HG03565 (cell line): ENCODE results near the gene CFAP141.
"Not testable (repeated sequence)": the region's sequence is repeated elsewhere in the genome, so short reads cannot be mapped to it uniquely, and the experiment has no call there.

Experiments
- ATAC-seq: cut with Tn5 transposase; IDR thresholded peaks from one replicate; pipeline ENCODE4 v1.9.1; 2021; ENCODE audit warnings: mild to moderate bottlenecking, moderate library complexity; ENCODE audit not compliant: unreplicated experiment

The CFAP141 gene

DNA sequence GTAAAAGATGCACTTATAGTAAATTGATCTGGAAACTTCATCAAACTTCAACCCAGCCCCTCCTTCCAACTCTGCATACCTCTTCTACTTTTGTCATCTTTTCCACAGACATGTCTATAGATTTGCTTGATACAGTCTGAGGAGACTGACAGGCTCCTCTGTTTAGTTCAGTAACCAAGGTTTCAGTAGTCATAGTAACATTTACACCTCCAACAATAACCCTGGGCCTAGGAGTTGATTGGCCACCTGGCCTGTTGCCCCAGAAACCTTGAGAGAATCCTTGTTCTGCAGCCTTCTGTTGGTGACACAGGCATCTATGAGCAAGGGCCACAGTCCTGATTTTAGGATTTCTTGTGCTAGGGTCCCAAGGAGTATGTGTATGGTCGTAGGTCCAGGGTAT lies at the start of gene CFAP141:
CFAP141 (minus strand) TSS at position 138 of the 400 bp plus-strand sequence; CDS start at position 112, 26 bp downstream.
- no peak for ATAC-seq

DNA sequence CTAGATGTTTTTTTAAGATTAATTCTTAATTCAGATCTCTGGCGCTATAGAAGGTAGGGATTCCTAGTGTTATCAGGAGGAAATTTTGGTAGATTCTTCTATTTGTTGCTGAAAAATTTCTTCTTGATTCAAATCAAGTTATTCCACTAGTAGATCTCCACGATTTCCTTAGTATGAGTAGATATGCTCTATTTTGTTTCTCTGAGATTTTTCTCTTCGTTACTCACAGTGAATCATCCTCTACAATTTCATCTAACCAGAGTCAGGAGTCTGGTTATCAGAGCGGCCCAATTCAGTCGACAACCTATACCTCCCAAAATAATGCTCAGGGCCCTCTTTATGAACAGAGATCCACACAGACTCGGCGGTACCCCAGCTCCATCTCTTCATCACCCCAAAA lies 47.5 kb upstream of the CFAP141 start:
- no peak for ATAC-seq

DNA sequence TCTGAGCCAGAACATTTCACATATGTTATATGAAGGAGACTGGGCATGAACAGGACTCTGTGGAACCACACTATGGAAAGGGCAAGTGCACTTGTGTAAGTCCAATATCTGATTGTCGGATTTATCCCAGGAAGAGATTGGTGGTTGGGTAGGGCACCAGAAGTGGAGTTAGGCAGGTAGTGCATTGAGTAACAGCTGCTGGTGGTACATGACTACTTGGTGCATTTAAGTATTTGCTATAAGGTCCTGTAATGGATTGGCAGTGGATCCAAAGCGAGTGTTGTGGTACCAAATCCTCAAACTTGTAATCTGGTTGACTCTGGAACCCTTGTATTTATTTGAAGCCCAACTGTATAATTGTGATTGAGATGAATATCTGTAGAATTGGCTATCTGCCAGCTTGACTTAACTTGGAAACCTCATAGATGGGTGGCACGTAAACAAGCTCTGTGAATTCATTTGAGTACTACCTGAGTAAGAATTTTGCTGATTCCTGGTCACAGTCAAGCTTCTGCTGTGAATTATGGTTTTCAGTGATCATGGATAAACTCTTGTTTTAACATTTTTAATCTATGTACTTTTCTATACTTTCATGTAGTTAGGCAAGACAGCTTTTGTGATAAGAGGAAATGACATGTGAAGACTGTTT lies 35.7 kb upstream of the CFAP141 start:
- ATAC-seq = no peak

DNA sequence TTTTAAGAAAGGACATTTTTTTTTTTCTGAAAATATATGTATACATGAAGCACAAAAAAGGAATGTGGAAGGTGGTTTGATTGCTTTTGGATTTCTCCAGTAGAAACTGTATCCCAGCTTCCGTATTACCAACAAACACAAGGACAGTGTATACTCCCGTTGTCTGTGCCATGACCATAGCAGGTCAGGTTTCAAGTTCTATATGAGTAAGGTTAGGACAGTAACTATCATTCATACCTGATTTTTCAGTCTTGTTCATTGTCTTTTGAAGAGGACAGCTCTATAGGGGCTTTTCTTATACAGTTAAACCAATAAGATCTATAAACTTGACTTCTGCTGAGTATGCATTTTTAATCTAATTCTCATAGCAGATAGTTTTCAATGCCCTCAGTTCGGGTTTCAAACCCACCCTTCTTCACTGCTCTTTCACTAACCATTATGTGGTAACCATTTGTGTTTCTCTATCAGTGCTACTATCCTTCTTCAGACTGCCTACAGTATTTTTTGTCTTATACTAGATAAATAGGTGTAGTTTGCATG lies 34.2 kb upstream of the CFAP141 start:
- ATAC-seq = no peak

DNA sequence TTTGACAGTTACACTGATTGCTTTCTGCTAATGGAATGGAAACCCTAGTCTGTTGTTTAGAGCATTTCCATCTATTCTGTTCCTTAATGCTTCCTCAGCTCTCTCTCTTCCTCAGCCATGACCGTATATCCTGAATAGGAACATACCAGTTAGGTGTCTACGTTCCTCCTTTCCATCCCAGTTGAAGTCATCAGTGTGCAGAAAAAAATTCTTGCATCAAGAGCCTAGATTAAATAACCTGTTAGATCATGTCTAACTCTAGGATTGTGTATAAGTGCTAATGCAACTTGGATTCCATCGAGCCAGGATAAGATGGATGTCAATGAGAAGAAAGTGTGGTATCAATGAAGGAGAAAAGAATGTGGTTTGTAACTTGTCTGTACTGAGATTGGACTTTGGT lies 33.4 kb upstream of the CFAP141 start:
- no peak for ATAC-seq

DNA sequence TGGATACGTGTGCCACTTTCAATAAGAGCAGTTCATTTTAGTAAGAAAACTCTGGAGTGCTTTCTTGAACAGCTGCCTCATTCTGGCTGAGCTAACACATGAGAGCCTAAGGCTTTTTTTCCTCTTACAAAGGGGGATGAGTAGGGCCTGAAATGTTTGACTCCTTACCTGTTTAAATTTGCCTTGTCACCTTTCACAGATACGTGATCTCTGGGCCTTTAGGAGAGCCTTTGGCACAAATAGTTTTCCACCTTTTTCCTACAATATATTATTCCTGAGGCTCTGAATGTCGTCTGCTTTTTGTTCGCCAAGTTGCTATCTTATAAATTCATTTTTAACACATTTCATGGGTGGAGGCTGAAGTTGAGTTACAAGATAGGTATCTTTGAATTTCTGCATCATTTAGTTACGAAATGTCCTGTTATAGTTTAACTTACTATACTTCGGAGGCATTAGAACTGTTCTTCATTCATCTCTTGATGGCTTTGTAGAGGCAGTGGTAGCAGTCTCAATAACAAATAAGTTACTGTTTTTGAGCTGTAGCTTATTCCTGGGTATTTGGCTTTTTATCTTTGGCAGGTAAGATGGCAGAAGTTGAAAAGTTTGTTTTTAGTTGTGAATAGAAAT lies 31.9 kb upstream of the CFAP141 start:
- ATAC-seq = no peak

DNA sequence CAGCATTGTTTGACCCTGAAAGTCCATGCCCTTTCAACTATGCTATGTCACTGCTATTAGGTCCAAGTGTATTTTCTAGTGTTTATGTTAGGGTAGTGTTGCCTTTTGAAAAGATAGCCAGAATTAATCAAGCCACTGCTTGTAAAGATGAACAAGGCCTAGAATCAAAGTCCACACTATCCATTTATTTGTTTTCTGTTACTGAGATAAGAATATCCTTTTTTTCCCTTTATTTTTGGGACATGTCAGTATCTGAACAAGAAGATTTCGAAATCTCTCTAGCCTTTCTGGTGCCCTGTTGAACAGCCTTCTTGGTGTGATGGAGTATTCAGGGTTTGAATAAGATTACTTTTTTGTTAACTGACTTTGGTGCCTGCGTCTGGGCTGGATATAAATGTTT lies 31.3 kb upstream of the CFAP141 start:
- no peak for ATAC-seq

DNA sequence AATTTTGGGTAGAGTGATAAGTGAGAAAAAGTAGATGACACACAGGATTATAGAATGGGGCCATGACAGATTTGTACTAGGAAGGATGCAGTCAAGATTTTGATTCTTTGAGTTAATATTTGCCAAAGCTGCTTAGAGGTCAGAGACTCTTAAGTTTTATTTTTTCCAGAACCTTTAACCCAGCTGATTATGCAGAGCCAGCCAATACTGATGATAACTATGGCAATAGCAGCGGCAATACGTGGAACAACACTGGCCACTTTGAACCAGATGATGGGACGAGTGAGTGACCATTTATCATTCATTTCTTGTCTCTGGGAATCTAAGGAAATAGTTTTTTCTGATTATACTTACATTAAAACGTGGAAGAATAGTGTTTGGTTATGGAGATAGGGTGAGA lies 30.7 kb upstream of the CFAP141 start:
- ATAC-seq = no peak

DNA sequence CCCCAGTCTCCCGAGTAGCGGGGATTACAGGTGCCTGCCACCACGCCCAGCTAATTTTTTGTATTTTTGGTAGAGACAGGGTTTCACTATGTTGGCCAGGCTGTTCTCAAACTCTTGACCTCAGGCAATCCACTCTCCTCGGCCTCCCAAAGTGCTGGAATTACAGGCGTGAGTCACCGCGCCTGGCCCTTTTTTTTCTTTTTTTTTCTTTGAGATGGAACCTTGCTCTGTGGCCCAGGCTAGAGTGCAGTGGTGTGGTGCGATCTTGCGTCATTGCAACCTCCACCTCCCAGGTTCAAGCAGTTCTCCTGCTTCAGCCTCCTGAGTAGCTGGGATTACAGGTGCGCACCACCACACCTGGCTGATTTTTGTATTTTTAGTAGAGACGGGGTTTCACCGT lies 27.0 kb upstream of the CFAP141 start:
- not testable (repeated sequence) for ATAC-seq

DNA sequence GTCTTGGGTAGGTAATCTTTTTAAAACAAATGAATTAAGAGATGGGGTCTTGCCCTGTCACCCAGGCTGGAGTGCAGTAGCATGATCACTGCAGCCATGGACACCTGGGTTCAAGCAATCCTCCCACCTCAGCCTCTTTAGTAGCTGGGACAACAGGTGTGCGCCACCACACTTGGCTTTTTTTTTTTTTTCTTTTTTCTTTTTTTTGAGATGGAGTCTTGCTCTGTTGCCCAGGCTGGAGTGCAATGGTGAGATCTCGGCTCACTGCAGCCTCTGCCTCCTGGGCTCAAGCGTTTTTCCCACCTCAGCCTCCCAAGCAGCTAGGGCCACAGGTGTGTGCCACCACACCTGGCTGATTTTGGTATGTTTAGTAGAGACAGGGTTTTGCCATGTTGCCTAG lies 25.0 kb upstream of the CFAP141 start:
- not testable (repeated sequence) for ATAC-seq

DNA sequence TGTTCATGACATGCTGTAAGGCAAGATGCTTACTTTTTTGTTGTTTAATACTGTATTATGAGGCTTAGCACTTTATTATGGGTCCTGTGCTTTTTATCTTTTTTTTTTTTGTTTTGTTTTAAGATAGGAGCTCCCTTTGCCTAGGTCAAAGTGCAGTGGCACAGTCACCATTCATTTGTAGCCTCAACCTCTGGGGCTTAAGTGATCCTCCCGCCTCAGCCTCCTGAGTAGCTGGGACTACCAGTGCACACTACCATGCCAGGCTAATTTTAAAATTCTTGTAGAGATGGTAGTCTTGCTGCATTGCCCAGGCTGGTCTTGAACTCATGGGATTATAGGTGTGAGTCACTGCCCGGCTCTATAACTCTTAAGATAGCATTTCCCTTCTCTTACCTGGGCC lies 19.2 kb upstream of the CFAP141 start:
- ATAC-seq = no peak

DNA sequence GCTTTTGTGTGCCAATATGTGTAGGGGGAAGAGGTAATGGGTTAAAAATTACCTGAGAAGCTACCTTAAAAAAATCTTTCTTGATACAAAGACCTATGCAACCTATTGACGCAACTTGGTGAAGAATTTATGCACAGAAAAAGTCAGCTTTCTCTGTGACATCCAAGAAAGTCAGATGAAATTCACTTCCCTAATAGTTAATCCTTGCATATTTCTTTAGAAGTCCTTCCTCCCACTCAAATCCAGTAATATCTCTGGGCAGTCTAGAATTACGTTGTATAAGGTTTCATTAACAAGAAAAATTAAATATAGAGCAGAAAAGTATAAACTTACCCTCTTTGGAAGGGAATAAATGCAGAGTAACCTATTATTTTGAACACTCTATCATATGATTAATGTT lies 17.5 kb upstream of the CFAP141 start:
- no peak for ATAC-seq

DNA sequence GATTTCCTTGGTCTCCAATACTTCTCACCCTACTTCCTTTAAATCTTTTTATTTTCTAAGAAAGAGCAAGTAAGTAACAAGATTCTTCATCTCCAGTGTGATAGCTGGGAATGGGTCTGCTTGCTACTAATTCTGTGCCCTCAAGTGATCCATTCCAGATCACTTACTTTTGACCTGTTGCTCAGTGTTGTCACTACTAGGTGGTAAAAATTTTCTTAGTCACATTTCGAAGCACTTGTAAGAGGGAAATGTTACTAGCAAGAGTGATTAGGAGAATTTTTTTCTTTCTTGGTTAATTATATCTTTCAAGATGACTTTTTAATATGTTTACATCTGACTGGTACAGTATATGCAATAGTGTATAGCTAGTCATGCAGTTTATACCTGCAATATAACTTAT lies 16.8 kb upstream of the CFAP141 start:
- ATAC-seq = no peak

DNA sequence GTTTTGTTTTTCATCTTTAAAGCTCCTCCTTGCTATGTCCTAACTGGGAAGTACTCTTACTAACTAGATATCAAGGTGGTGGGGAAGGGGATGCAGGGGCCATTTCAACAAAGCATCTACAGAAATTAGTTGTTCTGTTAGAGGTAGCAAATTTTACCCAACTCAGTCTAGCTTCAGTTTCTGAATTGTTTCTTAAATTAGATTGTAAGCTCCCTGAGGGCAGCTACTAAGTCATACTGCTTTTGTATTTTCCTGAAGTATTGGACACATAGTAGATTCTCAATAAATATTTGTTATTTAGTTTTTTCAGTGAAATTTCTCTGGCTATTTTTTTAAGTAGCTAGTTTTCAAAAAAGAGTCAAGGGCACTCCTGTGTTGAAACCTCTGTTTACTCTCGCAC lies 16.4 kb upstream of the CFAP141 start:
- ATAC-seq = no peak

DNA sequence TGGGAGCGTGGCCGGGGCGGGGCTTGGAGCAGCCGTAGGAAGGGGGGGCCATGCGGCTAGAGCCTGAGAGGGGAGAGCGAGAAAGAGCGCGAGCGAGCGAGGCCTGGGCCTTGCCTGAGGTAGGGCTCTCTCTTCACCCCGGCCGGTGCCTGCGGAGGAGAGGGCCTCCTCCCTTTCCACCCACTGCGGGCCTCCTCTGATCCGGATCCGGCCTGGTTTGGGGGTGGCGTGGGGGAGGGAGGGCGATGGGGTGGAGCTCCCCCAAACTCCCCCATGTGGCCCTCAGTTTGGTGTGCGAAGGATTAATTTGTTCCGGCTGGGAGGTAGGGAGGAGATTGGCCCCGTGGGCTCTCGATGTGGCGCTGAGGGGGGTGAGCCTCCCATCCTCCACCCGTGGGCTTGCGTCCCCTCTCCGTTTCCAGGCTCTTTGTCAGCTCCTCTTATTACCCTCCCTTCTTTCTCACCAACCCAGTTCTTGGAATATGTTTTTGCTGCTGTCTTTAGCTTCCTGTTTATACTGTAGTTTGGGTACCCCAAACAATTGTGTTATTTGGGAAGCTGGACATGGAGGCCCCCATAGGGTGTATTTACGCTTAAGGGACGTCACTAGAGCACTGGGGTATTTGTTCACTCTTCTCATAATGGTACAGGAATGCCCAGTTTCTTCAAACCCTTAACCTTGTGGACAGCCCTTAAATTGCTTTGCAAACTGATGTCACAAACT lies 15.3 kb upstream of the CFAP141 start:
- no peak for ATAC-seq

DNA sequence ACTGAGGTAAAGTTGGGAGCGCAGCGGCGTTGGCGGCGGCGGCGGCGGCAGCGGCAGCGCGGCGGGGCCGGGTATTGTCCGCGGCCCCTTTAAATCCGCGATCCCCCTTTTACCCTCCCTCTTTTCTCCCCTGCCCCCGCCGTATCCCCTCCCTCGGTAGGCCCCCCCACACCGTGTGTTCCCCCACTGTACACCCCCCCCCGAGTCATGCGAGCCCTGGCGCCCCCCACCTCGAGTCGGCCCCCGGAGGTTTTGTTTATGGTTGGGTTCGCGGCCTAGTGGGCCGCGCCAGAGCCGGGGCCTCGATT lies 14.8 kb upstream of the CFAP141 start:
- ATAC-seq = no peak

DNA sequence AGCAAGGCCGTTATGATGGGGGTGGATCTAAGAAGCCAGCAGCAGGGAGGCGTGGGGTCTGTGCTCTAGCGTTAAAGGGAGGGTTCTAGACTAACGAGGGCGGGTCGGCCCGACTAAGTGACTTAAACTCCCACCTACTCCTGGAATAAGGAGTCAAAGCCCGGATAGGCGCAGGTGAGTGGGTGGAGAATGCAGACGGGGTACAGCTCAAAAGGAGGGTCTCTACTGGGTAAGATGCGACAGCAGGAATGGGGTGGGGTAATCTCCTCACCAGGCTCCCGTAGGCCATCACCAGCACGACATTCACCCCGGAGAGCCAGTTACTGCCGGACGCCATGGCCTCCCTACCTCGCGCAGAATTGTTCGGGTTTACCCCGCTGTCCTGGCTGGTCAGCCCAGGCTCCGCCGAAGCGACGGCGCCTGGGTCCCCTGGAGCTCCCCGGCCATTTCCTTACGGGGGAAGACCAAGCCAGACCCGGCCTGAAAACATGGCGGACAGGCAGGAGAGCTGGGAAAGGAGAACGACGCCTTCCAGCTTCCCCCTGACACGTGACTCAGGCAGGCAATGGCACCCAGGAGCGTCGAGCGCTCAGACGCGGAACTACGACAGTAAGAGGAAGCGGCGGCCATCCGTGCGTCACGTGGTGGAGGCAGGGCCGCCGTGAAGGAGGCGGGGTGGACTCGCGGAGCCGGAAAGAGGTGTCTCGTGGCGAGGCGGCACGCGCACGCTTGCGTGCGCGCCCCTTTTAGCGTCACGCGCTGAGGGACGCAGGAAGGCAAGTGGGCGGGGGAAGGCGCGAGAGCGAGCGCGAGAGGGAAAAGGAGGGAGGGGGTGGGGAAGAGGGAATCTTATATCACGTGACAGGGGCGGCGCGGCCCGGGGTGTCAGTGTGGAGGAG lies 14.2 kb upstream of the CFAP141 start, which contains the start of gene UBAP2L:
UBAP2L (plus strand) TSS at position 885 of the 899 bp plus-strand sequence. CDS start 4,169 bp downstream, outside the sequence.
- peak; percentile 87 for ATAC-seq

DNA sequence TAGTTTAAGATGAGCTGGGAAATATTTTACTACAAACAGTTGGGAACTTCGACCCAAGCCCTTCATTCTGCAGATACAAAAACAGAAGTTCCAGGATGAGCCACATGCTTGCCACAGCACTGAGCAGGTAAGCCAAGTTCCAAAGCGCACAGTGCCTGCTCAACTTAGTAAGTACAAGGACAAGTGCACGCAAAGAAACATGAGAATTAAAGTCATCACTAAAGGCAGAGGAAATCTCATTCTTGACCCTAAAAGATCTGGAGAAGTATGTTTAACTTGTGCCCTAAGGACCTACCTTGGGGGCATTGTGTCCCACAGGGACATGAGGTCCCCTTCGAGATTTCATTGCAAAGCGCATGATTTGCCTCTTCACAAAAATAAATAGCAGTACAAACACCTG lies 13.4 kb upstream of the CFAP141 start:
- ATAC-seq = no peak

DNA sequence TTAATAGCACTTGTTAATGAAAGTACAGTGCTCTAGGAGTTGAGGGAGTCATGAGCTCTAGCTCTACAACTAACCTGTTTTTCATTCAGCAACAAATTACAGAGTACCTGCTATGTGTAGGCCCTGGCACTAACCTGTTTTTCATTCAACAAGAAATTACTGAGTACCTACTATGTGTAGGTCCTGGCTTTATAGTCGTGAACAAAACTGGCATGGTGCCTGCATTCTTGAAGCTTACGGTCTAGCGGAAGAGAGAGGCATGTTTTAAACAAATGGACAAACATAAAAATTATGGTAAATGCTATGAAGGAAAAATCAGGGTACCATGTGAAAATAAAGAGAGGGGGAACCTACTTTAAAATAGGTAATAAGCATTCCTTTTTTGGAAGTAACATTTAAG lies 12.4 kb upstream of the CFAP141 start:
- no peak for ATAC-seq

DNA sequence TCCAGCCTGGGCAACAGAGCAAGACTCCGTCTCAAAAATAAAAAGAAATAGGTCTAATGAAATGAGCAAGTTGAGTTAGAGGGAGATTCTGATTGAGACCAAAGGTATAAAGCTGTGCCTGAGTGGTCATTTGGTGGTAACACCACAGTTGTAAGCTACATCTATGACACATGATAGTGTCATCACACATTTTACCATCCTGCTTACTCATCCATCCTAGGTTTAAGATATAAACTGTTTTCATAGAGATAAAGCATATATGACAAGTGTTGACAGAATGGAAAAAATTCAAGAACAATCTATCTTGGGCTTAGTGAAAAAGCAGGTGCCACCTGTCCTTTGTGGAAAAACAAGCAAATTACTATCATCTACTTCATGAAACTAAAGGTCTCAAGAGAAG lies 7.1 kb upstream of the CFAP141 start:
- ATAC-seq = no peak

DNA sequence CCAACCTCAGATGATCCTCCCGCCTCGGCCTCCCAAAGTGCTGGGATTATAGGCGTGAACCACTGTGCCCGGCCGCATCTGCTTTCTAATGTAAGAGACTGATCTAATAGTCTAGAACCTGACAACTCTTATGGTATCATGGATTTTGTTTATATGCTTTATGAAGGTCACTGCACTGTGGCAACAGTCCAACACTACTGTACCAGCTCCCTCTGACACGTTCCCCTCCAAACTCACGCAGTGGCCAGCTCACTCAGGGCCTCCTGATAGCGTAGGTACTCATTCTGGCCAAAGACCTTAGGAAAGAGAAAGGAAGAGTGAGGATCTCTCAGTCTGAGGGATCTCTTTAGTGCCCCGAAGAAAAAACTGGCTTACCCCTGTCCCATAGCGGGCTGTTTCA lies 6.0 kb upstream of the CFAP141 start:
- no peak for ATAC-seq
